Activated CD4-positive, CD25-positive, alpha-beta regulatory T cell treated with anti-CD3 and anti-CD28 coated beads, Interleukin-2, amount 50 U/mL, for 24 hours (primary cell): ENCODE results near the gene ADAMTS17.

Experiments
- ATAC-seq, 2 donors: fragments of 150-1000 bp; cut with Tn5 transposase; one replicate each; pipeline ENCODE4 v1.10.0; 2021; ENCODE audit warnings: mild to moderate bottlenecking in 1 of 2, moderate library complexity in 1 of 2

The ADAMTS17 gene

GRCh38 chr15:99923711-99924110 is 418.1 kb downstream of the ADAMTS17 start:
- ATAC-seq = no peak
